Endodermal cell (in vitro differentiated cells): ENCODE measurements around the gene RAB11FIP2. TPM values are rescaled to one million over a fixed set of nuclear protein-coding genes. Genes with fewer than 3 reads are reported as not detected.

ENCODE experiments used
- DNase-seq: peaks from one replicate; pipeline ENCODE4 v3.0.0-alpha.2; 2017
- H3K27ac ChIP-seq: 2 replicates; pipeline ENCODE4 v1.5.1; 2013; ENCODE audit warnings: mild to moderate bottlenecking, low read depth, low read length, moderate library complexity
- H3K27me3 ChIP-seq: 2 replicates; pipeline ENCODE4 v1.6.1; 2013; ENCODE audit warnings: mild to moderate bottlenecking, low read length, moderate library complexity; ENCODE audit not compliant: insufficient read depth, control insufficient read depth, poor library complexity, severe bottlenecking
- H3K36me3 ChIP-seq: 2 replicates; pipeline ENCODE4 v1.7.0; 2013; ENCODE audit warnings: mild to moderate bottlenecking, low read length, moderate library complexity; ENCODE audit not compliant: control insufficient read depth, insufficient read depth
- H3K4me1 ChIP-seq: one replicate; pipeline ENCODE4 v1.7.0; 2013; ENCODE audit warnings: low read length; ENCODE audit not compliant: control insufficient read depth, insufficient read depth
- H3K4me3 ChIP-seq: 2 replicates; pipeline ENCODE4 v1.5.1; 2013; ENCODE audit warnings: mild to moderate bottlenecking, low read length, moderate library complexity
- H3K9ac ChIP-seq: 2 replicates; pipeline ENCODE4 v1.6.1; 2013; ENCODE audit warnings: mild to moderate bottlenecking, low read length, moderate library complexity; ENCODE audit not compliant: poor library complexity, severe bottlenecking; ENCODE audit errors: extremely low read depth
- H3K9me3 ChIP-seq: 2 replicates; pipeline ENCODE4 v1.6.1; 2013; ENCODE audit warnings: mild to moderate bottlenecking, low read length, moderate library complexity; ENCODE audit not compliant: control insufficient read depth
- H3K27ac Mint-ChIP-seq: 2 replicates; pipeline ENCODE4 v1.8.0; 2020; ENCODE audit warnings: mixed read lengths
- H3K27me3 Mint-ChIP-seq: 2 replicates; pipeline ENCODE4 v1.8.0; 2021; ENCODE audit warnings: mild to moderate bottlenecking, mixed read lengths; ENCODE audit not compliant: insufficient read depth
- H3K36me3 Mint-ChIP-seq: 2 replicates; pipeline ENCODE4 v1.8.0; 2020; ENCODE audit warnings: low read depth, mixed read lengths
- H3K4me1 Mint-ChIP-seq: 2 replicates; pipeline ENCODE4 v1.8.0; 2020; ENCODE audit warnings: mixed read lengths
- H3K4me3 Mint-ChIP-seq: 2 replicates; pipeline ENCODE4 v1.8.0; 2020; ENCODE audit warnings: mild to moderate bottlenecking, moderate library complexity, mixed read lengths
- H3K9me3 Mint-ChIP-seq: 2 replicates; pipeline ENCODE4 v1.8.0; 2020; ENCODE audit warnings: mild to moderate bottlenecking, mixed read lengths
- CTCF ChIP-seq: fragments of 200-600 bp; sonication (generic); conservative IDR thresholded peaks from 2 replicates; pipeline ENCODE4 v1.5.0; 2021; ENCODE audit warnings: antibody characterized with exemption, mild to moderate bottlenecking
- WGBS, 2 experiments: methylation state at CpG; one replicate each; pipeline versions ENCODE4 v1.1.5 to v1.1.7; 2013; ENCODE audit warnings: missing lambda C conversion rate in 2 of 2, mixed read lengths in 1 of 2; ENCODE audit not compliant: insufficient coverage in 1 of 2, insufficient read length in 1 of 2; 5-methylcytosine and 5-hydroxymethylcytosine counted together
- total RNA-seq, 2 donors: library from RNA; stranded (reverse); fragmentation: NEBNext Ultra II Directional in 1 of 2; extraction: Animal tissue kit (Norgen Biotek cat#: 25700) in 1 of 2; gene quantifications; 2 replicates in 1 of 2; 3 replicates in 1 of 2; pipeline ENCODE4 v1.2.1, GENCODE V29; 2021

RAB11FIP2 gene
- total RNA-seq, 2 donors from 2014 or later = 21.9 TPM

DNA sequence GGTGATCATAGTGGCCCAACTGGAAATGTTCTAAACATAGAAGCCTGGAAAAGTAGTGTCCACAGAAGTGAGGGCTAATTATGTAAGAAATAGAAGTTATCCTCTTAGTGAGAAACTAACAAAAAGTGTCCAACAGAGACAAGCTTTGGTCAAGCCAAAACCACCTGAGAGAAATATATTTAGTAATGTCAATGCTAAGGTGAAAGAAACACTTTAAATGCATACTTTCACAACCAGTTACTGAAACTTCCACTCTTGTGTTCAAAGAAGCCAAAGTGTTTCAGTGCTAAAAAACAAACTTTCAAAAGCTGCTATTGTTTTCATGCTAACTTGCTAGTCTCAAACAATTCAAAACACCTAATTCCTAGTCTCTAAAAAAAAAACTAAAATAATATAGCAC lies 18.1 kb downstream of the RAB11FIP2 start:
- Histone ChIP-seq H3K27ac (no peak overlapping the region), H3K9me3 (no peaks in the 10 kb centered on the region), H3K4me3 (no peak overlapping the region), H3K27me3 (no peaks in the 10 kb centered on the region), H3K4me1 (no peaks in the 10 kb centered on the region), H3K9ac (no peak overlapping the region), H3K36me3 (no peaks in the 10 kb centered on the region)
- DNase-seq = no peak
- Mint-ChIP-seq H3K4me3 (no peak overlapping the region), H3K27ac (no peak overlapping the region), H3K4me1 (no peaks in the 10 kb centered on the region), H3K36me3 (no peaks in the 10 kb centered on the region), H3K9me3 (no peaks in the 10 kb centered on the region), H3K27me3 (no peaks in the 10 kb centered on the region)
- TF ChIP-seq CTCF = no peak

GRCh38 chr10:118027397-118027796 lies 19.3 kb downstream of the RAB11FIP2 start:
- no peaks in the 10 kb centered on the region for H3K9me3 Mint-ChIP-seq
- no peak for DNase-seq
- H3K4me3 ChIP-seq = no peak overlapping the region
- H3K36me3 ChIP-seq = no peaks in the 10 kb centered on the region
- H3K27ac ChIP-seq = no peak overlapping the region
- no peaks in the 10 kb centered on the region for H3K4me1 ChIP-seq
- no peak overlapping the region for H3K4me3 Mint-ChIP-seq
- no peaks in the 10 kb centered on the region for H3K27me3 ChIP-seq
- no peaks in the 10 kb centered on the region for H3K4me1 Mint-ChIP-seq
- H3K27ac Mint-ChIP-seq = no peak overlapping the region
- WGBS, 2 experiments = 95% methylated on average over 2 of the region's 2 CpGs; no CpG with 5 or more reads in 1 of the 2 experiments
- no peaks in the 10 kb centered on the region for H3K9me3 ChIP-seq
- no peak for TF ChIP-seq CTCF
- H3K36me3 Mint-ChIP-seq = no peaks in the 10 kb centered on the region
- no peak overlapping the region for H3K9ac ChIP-seq
- no peaks in the 10 kb centered on the region for H3K27me3 Mint-ChIP-seq

DNA sequence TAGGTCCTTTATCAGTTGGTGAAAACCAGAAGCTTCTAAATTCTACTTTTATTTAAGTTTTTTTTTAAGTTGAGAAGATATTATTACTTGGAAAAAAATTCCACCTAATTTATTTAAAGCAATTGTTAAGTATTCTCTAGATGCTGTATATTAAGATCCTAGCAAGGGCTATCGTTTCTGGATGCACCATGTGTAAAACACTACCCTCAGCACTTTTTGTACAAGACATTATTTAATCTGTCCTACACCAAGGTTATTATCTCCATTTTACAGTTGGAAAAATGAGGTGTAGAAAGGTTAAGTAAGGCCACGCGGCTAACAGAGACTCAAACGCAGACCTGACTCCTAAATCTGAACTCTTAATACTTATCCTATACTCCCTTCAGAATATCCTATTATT lies 19.8 kb downstream of the RAB11FIP2 start:
- Mint-ChIP-seq H3K27me3 (no peaks in the 10 kb centered on the region), H3K36me3 (no peaks in the 10 kb centered on the region), H3K27ac (no peak overlapping the region), H3K9me3 (no peaks in the 10 kb centered on the region), H3K4me1 (no peaks in the 10 kb centered on the region), H3K4me3 (no peak overlapping the region)
- DNase-seq = no peak
- H3K9ac ChIP-seq = no peak overlapping the region
- no peak overlapping the region for H3K27ac ChIP-seq
- H3K9me3 ChIP-seq = no peaks in the 10 kb centered on the region
- no peak for TF ChIP-seq CTCF
- H3K27me3 ChIP-seq = no peaks in the 10 kb centered on the region
- no peaks in the 10 kb centered on the region for H3K36me3 ChIP-seq
- no peaks in the 10 kb centered on the region for H3K4me1 ChIP-seq
- no peak overlapping the region for H3K4me3 ChIP-seq
- no CpG with 5 or more reads among the region's 4 CpGs for WGBS, 2 experiments
